Islet precursor cell (in vitro differentiated cells): ENCODE data around the gene AQP9.
"Not testable (repeated sequence)": the region's sequence is repeated elsewhere in the genome, so short reads cannot be mapped to it uniquely, and the experiment has no call there.

Experiments
- DNase-seq: peaks from one replicate; pipeline ENCODE4 v3.0.0-alpha.2; 2018

The AQP9 gene

DNA sequence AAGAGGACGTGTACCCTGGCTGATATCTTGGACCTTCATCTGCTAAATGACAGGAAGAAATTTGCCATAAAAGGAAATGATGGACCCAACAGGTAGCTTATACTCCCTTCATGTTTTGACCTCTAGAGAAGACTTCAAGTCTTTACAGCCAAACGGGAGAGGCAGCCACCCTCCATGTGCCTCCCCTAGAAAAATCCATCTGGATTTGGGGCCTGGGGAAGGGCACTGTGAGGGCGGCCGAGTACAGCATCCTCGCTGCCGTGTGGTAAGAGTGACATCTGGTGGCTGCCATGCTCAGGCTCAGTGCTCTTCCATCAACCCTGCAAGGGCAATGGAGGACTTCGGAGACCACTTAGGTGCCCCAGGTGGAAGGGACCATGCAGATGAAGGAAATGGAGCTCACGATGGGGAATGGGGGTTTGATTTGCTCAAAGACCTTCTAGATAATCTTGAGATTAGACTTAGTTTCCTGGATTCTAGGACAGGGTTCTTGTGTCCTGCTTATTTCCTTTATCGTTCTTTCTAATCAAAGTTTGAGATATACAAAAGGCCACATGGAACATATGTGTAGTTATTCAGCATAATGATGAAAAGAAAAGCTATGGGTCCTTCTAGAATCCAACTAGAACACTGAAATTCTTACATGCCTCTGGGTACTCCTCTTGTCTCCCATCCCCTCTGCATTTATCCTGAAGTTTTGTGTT lies 44.4 kb downstream of the AQP9 start:
- peak; percentile 72 for DNase-seq

DNA sequence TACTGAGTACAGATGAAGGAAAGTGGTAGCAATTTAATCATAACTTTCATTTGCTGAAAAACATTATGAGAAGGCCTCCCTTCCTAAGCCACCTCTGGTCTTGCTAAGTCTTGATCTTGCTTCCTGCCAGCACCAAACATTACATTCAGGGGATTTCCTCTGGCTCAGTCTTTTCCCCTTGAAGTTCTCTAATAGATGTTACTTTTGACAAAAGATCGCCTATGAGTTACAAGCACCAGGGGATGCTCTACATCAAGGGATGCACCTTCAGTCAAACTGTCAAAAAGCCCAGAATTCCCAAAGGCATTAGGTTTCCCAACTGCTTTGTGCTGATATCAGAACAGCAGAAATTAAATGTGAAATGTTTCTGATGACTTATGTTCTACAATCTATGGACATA lies 47.3 kb downstream of the AQP9 start:
- DNase-seq, result no peak

DNA sequence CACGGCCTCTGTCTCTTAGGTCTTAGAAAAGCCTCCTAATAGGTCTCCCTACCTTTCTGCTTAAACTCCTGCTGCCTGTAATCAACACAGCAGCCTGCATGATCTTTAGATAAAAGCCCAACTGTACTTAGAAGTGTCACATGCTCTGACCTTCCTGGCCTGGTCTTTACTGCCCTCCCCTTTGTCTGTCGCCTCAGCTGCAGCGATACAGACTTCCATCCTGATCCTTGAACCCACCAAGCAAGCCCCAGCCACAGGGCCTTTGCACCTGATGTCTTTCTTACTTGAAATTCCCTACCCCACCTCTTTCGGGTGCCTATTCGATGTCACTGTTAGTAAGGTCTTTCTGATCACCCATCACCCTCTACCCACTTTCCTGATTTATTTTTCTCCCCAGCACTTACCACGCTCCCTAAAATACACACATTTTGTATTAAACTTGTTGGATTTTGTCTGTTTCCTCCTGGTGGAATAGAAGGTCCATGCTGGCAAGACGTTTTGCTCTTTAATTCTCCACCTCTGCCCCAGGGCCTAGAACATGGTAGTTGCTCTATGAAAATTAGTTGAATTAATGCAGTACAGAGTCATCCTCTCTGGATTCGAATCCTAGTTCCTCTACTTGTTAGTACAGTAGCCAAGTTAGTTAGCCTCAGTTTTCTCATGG lies 51.1 kb downstream of the AQP9 start:
- no peak for DNase-seq

DNA sequence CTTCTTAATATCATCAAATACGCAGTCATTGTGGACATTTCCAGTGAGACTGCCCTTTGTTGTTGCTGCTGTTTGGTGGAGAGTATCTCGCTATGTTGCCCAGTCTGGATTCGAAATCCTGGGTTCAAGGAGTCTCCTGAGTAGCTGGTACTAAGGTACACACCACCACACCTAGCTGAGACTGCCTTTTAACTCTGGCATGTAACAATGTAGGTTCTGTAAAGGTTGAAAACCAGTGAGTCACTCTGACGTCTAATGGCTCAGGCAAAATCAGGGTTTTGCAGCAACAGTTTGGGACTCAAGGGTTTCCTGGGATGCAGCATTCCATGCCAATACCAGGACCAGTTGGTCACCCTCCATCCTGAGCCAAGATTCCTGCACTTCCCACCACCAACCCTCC lies 52.2 kb downstream of the AQP9 start:
- peak; percentile 75 for DNase-seq

DNA sequence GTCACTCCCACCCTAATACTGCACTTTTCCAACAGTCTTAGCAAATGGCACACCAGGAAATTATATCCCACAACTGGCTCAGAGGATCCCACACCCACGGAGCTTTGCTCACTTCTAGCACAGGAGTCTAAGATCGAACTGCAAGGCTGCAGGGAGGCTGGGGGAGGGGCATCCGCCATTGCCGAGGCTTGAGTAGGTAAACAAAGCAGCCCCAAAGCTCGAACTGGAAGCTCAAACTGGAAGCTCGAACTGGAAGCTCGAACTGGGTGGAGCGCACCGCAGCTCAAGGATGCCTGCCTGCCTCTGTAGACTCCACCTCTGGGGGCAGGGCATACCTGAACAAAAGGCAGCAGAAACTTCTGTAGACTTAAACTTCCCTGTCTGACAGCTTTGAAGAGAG lies 55.5 kb downstream of the AQP9 start:
- not testable (repeated sequence) for DNase-seq

DNA sequence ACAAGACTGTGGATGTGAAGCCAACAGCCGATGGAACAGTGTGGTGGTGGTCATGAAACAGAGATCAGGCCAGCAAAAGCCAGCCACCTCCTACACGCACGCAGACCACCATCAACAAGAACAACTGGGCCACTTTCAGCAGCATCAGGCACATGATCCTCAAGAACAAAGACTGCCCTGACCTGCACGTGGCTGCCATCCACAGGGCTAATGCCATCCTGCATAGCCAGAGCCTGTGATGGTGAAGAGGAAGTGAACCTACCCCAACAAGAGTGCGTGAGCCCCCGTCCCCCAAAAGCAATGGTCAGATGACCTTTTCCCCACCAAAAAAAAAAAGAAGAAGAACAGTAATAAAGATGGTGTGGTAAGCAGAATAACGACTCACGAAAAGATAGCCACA lies 62.6 kb downstream of the AQP9 start:
- no peak for DNase-seq

DNA sequence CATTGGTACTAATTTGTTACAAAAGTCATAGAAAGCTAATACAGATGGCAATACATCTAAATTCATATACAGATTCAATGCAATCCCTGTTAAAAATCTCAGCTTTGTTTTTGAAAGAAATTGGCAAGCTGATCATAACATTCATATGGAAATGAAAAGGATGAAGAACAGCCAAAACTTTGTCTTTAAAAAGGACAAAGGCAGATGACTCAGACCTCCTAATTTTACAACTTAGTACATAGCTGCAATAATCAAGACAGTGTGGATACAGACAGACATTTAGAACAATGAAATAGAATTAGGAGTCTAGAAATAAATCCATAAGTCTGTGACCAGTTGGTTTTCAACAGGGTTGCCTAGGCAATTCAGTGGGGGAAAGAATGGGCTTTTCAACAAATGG lies 63.3 kb downstream of the AQP9 start:
- DNase-seq, result no peak

DNA sequence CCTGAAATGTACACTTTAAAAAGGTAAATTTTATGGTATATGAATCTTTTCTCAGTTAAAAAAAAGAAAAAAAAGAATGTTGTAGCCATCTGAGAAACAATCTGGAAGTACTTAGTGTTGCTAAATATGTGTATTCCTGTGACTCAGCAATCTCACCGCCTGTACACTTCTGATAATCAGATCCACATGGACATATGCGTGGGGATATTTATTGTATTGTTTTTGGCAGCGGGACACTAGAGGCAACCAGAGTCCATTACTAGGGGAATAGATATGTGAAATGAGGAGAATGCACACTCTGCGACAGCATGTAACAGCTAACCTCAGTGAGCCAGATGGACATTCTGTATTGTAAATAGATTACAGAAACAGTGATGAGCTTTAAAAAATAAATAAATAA lies 65.4 kb downstream of the AQP9 start:
- DNase-seq, result no peak

DNA sequence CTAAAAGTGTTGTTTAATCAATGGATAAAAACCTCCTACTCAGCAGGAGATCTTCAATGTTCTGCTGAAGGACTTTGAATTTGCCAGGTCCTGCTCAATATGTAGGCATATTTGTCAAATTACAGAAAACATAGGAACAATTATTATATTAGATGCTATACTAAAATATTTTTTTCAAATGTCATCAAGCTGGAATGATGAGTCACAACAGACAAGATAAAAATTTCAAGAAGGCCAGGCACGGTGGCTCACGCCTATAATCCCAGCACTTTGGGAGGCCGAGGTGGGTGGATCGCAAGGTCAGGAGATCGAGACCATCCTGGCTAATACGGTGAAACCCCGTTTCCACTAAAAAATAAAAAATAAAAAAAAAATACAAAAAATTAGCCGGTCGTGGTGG lies 68.0 kb downstream of the AQP9 start:
- DNase-seq, result no peak

DNA sequence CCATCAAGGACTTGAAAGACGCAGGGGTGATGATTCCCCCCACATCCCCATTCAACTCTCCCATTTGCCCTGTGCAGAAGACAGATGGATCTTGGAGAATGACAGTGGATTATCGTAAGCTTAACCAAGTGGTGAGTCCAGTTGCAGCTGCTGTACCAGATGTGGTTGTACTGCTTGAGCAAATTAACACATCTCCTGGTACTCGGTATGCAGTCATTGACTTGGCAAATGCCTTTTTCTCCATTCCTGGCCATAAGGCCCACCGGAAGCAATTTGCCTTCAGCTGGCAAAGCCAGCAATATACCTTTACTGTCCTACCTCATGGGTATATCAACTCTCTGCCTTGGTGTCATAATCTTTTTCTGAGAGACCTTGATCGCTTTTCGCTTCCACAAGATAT lies 70.0 kb downstream of the AQP9 start:
- not testable (repeated sequence) for DNase-seq

DNA sequence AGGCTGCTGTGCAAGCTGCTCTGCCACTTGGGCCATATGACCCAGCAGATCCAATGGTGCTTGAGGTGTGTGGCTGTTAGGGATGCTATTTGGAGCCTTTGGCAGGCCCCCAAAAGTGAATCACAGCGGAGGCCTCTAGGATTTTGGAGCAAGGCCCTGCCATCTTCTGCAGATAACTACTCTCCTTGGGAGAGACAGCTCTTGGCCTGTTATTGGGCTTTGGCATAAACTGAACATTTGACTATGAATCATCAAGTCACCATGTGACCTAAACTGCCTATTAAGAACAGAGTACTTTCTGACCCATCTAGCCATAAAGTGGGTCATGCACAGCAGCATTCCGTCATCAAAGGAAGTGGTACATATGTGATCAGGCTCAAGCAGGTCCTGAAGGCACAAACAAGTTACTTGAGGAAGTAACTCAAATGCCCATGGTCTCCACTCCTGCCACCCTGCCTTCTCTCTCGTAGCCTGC lies 70.9 kb downstream of the AQP9 start:
- DNase-seq, result not testable (repeated sequence)

DNA sequence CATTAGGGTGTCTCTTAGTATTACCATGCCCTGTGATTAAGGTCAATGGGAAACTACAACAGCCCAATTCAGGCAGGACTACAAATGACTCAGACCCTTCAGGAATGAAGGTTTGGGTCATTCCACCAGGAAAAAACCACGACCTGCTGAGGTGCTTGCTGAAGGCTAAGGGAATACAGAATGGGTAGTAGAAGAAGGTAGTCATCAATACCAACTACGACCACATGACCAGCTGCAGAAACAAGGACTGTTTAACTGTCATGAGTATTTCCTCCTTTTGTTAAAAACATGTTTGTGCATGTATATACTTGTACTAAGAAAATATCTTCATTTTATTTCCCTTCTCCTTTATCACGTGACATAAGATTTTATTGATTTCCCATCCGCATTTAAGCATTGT lies 71.8 kb downstream of the AQP9 start:
- DNase-seq, result not testable (repeated sequence)

DNA sequence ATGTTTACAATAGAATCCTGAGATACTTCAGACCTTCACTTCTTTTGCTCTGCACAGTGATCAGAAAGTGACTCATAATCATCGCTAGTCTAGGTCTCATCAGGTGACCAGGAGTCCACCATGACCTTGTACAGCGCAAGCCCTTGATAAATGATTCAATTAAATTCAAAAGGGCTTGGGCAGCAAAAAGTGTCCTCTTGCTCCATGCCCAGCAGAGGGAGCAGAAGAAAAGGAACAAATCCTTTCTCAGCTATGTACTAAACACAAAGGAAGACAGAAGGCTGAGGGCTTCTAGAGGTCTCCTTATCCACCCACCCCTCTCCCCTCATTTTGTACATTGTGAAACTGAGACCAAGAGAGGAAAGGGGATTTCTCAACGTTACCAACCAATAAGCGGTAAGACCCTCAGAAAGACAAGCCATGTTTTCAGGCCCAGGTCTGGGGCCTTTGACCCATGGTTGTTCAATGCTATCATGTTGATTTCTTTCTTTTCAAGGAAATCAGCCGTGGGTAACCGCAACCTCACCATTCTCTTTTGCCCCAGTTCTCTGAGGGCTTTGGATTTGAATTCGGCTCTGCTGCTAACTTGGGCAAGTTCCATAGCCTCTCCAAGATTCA lies 74.8 kb downstream of the AQP9 start:
- no peak for DNase-seq

DNA sequence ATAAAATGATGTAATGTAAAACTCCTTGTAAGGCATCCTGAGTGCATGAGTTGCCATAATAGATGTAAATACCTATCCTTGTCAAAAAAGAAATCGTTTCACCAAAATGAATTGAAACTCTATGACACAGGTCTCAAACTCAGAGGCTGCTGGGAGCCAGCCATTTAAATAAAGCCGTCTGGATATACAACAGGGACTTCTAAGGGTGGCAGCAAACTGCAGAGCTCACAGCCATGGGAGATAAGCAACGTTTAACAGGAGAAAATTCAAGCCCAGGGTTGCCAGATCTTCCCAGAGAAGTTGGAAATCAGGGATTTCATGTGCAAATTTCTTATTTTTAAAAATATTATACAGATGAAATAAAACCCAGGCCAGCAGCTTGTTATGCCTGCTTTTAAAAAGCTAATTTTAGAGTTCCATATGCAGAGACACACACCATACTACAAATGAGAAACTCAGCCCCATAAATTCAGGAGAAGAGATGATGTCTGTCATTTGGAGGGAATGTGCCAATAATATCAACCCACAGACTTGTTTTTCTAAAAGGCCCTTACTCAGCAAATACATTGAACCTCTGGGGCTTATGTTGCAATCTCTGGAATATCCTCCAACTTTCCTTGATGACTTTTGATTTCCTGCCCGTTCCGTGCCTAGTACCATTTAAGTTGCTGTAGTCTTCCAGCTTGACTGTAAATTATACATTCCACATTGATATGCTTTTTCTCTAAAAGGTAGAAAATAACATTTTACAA lies 75.6 kb downstream of the AQP9 start:
- DNase-seq, result no peak

DNA sequence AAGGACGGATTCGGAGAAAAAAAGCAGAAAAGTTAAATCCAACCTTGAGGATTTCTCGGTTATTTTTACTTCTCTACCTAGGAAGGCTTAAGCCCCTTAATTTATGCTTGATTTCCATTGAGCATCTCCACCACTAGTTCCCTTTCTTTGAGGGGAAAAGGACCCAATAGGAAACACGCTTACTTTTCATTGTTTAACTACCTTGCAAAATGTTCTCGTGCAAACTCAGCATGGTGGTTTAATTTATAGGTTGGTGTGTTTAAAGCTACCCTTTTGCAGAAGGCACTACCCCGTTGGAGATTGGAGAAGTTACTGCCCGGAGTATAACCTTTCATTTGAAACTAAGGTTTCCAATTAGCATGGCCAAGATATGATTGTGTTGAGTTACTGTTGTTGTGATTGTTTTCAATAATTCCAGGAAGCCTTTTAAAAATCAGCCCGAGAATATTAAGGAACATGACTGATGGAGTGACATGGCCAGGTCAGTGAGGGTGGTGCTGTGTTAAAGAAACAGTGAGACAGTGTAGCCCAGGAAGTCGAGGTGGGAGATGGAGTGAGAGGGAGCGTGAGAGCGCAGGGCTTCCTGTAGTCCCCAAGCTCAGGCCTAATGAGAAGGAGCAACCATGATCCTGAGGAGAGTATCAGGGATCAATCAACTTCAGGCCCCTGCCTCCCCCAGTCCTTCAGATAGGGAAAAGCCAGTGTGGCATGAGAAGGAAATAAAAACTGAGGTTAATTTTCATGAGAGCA lies 76.6 kb downstream of the AQP9 start:
- no peak for DNase-seq

DNA sequence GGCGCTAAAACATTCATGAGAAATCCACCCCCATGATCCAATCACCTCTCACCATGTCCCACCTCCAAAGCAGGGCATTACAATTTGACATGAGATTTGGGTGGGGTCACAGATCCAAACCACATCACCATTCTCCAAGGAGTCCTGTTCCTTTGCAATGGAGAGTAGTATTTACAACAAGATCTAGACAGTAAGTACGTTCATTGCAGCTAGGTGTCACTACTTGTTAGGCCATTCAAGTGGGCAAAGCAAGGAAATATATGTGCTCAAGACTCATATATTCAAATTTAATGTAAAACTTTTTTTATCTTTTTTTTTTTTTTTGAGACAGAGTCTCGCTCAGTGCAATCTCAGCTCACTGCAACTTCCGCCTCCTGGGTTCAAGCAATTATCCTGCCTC lies 79.3 kb downstream of the AQP9 start:
- DNase-seq, result no peak

DNA sequence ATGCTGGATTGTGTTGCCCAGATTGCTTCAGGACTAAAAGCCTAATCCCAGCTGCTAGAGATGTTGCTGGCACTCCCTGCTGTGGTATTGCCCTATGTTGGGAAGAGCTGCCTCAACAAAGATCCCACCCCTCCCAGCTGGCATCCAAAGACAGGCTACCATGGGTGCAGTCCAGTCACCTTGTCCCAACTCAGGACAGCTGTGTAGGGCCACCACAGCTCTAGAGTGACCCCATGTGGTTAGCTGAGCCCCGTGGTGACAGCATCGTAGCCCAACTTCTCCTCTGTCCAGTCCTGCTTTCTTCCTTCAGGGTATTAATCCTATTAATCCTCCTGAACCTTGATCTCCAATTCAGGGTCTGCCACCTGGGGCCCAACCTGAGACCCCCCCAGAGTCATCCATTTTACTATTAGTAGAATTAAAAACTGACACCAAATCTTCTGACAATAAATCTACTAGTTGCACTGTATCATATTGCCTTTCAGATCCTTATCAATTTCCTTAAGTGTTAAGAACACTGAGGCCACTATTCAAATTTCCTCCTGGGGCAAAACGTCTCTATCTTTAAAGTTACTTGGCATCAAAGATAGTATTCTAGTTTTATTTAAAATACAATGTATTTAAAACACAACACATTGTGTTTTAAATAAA lies 83.5 kb downstream of the AQP9 start:
- DNase-seq, result no peak

DNA sequence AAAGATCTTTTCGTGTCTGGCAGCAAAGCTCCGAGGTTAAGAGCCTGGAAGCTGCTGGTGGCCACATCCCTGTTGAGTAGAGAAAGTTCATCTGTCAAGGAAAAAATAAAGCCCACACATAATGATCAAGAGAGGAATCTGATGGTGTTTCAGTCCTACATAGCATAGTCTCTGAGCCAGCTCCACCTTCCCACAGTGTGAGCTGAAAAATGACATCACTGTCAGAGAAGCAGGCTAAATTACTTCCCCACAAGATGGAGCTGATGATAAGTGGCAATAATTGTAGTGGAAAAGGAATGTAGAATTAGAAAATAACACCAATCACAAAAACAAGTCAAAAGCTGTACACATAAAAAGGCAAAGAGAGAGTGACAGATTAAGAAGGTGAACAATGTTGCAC lies 84.5 kb downstream of the AQP9 start:
- no peak for DNase-seq

DNA sequence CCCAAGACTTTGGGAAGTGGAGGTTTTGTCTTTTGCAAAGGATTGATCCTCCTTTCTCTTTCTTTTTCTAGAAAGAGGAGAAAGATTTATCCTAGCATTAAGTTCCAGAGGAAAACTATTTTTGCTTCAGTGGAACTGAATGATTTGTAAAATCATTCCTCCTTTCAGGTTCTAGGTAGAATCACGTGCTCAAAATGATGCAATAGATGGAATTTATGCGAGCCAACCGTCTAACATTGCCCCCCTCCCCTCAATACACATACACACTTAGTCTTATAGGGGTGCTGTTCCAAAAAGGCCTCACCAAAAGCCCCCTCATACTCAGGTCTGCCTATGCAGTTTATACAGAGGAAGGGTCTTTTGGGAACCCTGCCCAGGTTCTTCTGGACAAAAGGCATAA lies 85.3 kb downstream of the AQP9 start:
- no peak for DNase-seq

DNA sequence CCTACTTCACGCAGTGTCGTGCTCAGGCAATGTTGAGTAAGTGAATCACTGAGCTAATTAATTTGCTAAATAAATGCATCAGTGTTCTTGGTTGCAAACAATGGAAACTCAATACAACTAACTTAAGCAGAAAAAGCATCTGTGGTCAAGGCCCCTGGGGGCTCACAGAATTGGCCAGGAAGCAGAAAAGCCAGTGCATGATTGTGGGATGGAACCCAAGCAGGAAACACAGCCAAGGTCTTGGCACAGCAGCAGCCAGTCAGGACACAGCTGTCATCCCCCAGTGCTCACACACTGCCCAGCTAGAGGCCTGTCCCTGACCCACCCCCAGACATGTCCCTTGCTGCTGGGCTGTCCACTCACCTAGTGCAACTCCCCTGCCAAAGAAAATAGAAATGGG lies 85.9 kb downstream of the AQP9 start:
- DNase-seq, result no peak

DNA sequence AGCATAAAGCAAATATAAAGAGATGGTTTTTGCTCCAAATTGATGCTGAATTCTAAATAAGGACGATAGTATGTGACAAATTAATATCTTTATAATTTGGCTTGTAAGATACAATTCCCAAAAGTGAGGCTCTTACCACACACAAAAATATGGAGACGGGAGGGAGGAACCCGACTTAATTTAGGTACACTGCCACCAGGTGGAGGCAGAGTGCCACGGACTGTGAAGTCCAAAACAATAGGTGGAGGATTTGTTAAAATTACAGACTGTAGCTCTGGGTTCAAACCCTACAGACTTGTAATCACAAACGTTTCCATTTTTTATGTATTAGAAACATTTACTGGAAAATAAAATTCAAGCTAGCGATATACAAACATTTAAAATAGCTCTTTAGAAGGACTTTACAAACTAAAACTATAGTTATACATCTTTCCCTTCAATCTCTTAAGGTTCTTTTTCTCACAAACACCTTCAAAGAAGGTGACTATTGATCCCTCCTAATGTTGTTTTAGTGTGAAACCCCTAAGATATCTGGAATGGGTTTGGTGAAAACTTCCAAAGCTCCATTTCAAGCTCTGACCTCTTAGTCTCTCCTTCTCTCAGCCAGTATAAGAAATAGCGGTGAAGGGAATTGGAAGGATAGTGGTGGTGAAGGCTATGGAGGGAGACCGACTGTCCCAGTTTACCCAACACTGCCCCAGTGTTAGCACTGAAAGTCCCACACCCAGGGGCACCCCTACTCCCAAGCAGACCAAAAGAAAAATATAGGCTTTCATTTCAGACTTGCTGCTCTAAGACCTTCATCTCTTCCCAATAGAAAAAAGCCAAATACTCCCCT lies 89.7 kb downstream of the AQP9 start:
- DNase-seq, result peak; percentile 82
